Sigmoid colon (tissue), 3 donors: ENCODE measurements around the gene LDAF1.

ENCODE experiments used
- POLR2A ChIP-seq, 2 donors: fragments of 450-650 bp; IDR thresholded peaks; one replicate each; pipeline ENCODE4 v1.6.1; 2016; ENCODE audit warnings: antibody characterized with exemption in 2 of 2, mild to moderate bottlenecking in 2 of 2, moderate library complexity in 2 of 2
- TF ChIP-seq, protein P1 (sequence below), 4 experiments: fragments of 450-650 bp in 3 of 4; fragments of 200-600 bp in 1 of 4; IDR thresholded peaks; one replicate each; pipeline ENCODE4 v1.5.1; 2016 to 2019; ENCODE audit warnings: antibody characterized with exemption in 4 of 4, mild to moderate bottlenecking in 3 of 4, moderate library complexity in 2 of 4

DNA sequence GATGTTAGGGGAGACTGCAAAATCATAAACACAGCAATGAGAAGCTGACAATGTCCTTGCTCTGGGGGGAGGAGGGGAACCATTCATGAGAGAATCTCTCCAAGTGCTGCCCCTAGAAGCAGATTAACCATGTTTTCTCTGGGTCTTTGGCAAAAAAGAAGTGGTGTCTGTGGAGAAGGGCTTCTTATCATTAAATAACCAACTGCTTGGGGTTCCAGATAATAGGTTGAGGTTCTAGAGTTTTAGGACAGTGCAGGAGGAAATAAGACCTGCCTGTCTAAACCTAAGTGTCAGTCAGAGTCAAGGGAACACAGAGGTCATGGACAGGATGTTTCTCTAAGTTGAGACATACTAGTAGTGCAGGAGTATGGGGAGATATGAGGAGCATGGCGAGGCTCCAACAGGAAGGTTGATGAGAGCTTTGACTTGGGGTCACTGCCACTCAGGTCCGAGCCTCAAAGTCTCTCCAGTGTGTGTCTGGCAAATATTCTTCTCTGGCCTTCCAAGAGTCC lies 69.9 kb downstream of the LDAF1 start:
- TF ChIP-seq, protein P1, sequence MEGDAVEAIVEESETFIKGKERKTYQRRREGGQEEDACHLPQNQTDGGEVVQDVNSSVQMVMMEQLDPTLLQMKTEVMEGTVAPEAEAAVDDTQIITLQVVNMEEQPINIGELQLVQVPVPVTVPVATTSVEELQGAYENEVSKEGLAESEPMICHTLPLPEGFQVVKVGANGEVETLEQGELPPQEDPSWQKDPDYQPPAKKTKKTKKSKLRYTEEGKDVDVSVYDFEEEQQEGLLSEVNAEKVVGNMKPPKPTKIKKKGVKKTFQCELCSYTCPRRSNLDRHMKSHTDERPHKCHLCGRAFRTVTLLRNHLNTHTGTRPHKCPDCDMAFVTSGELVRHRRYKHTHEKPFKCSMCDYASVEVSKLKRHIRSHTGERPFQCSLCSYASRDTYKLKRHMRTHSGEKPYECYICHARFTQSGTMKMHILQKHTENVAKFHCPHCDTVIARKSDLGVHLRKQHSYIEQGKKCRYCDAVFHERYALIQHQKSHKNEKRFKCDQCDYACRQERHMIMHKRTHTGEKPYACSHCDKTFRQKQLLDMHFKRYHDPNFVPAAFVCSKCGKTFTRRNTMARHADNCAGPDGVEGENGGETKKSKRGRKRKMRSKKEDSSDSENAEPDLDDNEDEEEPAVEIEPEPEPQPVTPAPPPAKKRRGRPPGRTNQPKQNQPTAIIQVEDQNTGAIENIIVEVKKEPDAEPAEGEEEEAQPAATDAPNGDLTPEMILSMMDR (IDR thresholded peaks at IDR 0.05), result no peak
- no peak for TF ChIP-seq POLR2A (IDR thresholded peaks at IDR 0.05)
